GM18907 (cell line): ENCODE data around the gene UBE2J1.

Experiments used
- ATAC-seq: cut with Tn5 transposase; IDR thresholded peaks from one replicate; pipeline ENCODE4 v1.9.1; 2021; ENCODE audit warnings: mild to moderate bottlenecking, moderate library complexity; ENCODE audit not compliant: unreplicated experiment

The UBE2J1 gene

GRCh38 chr6:89368107-89368506 lies 15.6 kb upstream of the UBE2J1 start:
- no peak for ATAC-seq

GRCh38 chr6:89364586-89364985 lies 12.1 kb upstream of the UBE2J1 start:
- no peak for ATAC-seq

GRCh38 chr6:89361171-89361570 lies 8.6 kb upstream of the UBE2J1 start:
- ATAC-seq, result no peak

GRCh38 chr6:89360415-89360999 lies 8.0 kb upstream of the UBE2J1 start:
- ATAC-seq, result no peak

- ATAC-seq, result no peak
Observed at GRCh38 chr6:89359561-89359960, 7.0 kb upstream of the UBE2J1 start.

DNA sequence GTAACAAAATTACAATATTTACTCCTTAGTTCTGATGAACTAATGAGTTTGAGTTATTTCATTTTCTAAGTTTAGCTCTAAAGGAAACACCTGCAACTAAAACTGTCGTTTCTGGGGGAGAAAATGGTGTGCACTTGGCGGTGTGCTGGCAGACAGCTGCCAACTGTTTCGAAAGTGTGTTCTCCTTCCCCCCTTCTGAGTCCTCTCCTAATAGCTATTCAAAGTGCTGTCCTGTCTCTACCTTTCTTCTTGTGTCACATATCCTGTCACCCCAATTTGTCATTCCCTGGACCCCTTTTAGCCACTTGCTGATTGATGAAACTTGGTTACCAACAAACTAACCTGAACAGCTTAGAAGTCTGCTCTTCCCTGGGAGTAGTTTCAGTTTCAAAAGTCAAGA lies 4.9 kb upstream of the UBE2J1 start:
- ATAC-seq, result peak; percentile 59

DNA sequence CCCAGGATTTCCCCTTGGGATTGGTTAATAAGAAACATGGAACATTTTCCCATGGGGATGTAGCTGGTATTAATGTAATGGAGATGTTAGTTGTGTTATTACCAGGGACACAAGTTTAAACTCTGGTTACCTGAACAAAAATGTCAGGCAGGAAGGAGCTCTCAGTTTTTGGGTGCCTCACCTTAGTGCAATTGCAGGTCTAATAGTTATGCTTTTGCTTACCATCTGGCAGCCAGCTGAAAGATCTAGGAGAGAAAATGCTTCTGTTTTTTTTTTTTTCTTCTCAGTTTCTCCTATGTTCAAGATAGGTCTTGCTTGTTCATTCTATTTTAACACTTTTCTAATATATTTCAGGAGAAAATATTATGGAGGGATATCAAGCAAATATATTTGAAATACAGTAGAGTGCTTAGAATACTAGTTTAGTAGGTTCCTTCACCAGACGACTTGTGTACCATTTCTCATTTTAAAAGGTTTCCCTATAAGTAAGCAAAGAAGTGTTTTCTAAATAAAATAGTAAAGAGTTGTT lies 4.2 kb upstream of the UBE2J1 start:
- no peak for ATAC-seq

DNA sequence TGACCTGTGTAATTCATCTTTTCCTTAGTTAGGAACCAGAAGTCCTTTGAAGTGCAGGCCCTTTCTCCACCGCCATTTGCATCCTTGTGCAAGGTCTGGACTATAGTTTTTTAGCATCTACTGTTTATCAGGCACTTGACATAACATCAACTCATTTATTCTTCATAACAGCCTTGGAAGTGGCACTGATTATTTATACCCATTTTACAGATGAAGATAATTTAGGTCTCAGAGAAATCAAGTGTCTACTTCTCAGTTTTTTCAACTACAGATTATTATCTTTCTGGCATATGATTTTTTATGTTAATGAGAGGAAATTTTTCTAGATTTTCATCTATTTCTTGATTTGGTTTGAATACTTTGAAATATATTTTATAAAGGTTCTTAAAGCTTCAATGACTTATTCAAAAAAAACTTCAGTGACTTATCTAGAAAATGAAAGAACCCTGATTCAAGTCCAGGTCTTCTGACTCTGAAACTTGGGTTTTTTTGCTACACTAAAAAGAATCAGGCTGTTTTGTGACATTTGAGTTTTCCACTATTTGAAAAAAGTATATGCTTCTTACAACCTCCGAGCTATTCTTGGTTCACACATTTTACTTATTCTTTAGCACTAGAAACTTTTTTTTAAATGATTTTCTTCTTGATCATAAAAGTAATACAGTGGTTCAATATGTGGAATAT lies 3.1 kb upstream of the UBE2J1 start:
- no peak for ATAC-seq

DNA sequence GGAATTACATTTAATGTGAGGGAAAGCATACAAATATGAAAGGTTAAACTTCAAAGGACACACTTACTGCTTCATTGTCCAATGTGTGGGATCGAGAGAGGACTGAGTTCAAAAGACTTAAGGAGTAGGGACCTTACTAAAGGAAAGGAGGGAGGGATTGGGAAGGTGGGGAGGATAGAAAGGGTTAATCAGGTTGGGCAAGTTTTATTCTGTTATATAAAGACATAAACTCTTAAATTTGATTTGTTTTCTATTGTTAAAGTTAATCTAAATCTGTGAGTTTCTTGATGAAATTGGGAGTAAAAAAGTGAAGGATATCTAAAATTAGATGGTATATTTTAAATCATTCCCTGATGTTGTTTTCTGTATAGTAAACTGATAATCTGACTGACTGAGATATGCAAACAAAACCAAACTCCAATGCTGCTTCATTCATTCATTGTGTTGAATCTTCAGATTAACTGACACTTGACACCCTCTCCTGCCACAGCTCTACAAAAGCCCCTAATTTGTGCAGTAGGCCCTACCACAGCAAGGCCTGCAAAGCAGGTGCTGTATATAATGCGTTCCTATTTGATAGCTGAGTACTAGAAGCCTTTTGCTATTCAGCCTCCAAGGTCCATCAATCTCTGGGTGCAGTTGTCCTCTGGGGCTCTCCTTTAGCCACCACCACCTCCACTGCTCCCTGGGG lies 1.3 kb upstream of the UBE2J1 start:
- no peak for ATAC-seq

DNA sequence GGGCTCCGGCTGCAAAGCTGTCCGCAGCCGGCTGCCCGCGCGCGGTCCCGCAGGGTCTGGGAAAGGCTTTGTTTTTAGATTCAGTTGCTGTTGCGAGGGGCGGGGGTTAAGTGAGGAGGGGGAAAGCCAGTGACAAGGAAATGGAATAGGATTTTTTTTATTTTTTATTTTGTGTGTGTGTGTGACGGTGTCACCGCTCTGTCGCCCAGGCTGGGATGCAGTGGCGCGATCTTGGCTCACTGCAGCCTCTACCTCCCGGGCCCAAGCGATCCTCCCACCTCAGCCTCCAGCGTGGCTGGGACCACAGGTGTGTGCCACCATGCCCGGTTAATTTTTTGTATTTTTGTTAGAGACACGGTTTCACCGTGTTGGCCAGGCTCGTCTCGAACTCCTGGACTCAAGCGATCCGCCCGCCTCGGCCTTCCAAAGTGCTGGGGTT lies 615 bp upstream of the UBE2J1 start:
- ATAC-seq, result no peak

GRCh38 chr6:89351671-89352277 lies 748 bp downstream of the UBE2J1 start:
- no peak for ATAC-seq

DNA sequence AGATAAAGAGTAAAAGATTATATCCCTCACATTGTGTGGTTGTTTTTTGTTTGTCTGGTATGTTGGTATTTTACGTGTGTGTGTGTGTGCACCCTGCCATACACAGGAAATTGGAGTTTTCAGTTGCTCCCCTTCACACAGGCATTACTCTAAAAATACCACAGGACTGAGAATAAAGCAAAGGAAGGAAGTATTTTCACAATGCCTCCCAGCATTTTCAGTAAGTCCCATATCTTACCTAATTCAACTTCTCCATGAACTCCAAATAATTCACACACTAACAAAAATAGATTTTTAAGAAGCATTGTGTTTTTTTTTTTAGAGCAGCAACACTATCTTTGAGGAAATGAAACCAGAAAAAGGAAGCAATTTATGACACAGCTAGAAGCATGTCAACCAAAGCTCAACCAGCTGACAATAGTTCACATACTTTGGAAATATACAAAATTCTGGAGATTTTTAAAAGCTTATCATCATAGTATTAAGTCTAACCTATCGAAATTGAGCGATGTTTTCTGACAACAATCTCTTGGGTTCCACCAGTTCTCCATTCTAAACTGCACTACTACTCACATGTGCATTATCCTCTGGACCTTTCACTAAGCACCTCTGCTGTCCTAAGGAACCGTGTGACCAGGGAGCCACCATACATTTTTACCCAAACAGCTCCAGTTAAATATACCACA lies 2.1 kb downstream of the UBE2J1 start:
- ATAC-seq, result peak; percentile 43

DNA sequence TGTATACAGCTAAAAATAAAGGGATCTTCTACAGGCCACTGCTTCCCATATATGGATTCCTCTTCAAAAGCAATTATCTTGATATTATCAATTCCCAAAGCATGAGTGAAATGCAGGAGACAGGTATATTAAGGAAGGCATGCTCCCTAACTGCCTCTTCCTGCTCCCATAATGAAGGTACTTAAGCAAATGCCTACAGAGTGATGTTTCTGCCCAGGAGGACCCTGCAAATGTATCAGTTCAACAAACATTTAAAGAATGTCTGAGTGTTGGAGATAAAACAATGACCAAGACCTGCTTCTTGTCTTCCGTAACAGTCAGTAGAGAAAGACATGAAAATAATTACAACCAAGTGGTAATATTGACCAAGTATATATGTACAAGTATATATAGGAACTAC lies 4.2 kb downstream of the UBE2J1 start:
- no peak for ATAC-seq

DNA sequence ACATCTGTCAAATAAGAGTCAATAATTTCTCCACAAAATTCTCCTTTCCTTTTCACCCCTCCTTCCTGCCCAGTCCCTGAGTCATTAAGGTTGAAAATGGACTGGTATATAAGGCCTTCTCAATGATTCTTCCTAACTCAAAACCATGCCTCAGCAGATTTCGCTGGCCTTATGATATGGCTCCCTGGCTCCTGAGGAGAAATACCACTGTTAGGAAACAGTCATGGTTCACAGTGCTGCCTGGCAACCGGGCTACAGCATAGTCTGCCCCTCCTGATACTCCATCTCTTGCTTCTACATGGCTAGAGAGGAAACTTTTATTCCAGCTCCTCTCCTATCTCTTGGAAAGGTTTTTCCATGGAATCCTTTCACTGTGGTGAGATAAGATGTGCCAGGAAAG lies 4.7 kb downstream of the UBE2J1 start:
- no peak for ATAC-seq

GRCh38 chr6:89346433-89346832 lies 6.1 kb downstream of the UBE2J1 start:
- ATAC-seq, result no peak

GRCh38 chr6:89339565-89339964 lies 13.0 kb downstream of the UBE2J1 start:
- no peak for ATAC-seq

DNA sequence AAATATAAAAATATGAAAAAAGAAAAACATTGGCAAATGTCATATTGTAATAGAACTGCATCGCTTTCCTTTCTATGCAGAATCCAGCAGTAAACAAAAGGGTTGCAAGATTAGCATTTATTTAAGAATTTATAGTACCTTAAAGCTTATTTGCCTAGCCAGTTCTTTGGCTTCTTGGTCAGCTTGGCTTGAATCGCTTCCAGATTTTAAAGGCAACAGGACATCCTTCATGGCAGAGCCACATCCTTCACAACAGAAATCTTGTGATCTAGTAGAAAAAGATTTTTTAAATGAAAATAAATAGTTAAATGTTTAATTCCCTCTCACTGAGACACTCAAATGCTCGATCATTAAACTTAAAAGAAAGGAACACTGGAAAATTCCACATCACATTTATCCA lies 17.4 kb downstream of the UBE2J1 start:
- ATAC-seq, result no peak

DNA sequence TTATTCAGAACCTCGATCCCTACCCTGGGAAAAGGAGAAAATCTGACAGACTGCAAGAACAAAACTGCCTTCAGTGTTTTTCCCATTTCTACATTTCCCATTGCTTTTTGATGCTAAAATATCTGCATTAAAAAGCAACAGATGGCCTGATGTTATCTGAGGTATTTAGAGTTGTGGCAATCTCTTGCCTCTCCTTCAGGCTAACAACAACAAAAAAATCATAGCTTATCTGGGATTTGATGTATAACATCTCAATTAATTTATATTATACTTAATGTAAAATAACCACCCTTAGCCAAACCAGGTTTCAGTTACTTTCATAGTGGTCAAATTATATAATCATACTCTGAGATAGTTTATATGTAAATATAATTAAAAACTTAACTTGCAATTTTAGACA lies 21.6 kb downstream of the UBE2J1 start:
- ATAC-seq, result no peak

GRCh38 chr6:89328976-89329375 lies 23.5 kb downstream of the UBE2J1 start:
- ATAC-seq, result no peak

DNA sequence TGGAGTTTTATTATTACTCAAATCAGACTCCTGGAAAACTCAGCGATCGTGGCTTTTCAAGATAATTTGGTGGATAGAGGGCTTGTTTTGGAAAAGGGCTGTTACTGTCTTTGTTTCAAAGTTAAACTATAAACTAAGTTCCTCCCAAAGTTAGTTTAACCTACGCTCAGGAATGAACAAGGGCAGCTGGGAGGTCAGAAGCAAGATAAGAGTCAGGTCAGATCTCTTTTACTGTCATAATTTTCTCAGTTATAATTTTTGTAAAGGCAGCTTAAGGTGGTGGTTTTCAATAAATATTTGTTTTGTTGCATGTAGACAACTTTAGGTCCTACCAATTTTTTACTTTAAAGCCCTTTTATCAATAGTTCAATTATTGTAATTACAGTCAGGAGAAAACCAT lies 28.2 kb downstream of the UBE2J1 start:
- no peak for ATAC-seq

- ATAC-seq, result no peak
Observed at GRCh38 chr6:89323511-89323971, 29.0 kb downstream of the UBE2J1 start.
